ENCODE data around the gene ARMC8. TPM values are rescaled to one million over a fixed set of nuclear protein-coding genes. Genes with fewer than 3 reads are reported as not detected.

Gene ARMC8
- total RNA-seq, 1 donor from 2014 or later: 39.6 TPM

GRCh38 chr3:138186221-138186620 is 880 bp upstream of the ARMC8 start:
- no peak for TF ChIP-seq CTCF (IDR thresholded peaks at IDR 0.05; ENCODE audit: unreplicated experiment)
- H3K27me3 Mint-ChIP-seq (ENCODE audit: unreplicated experiment): peaks cover 6% of the 10 kb centered on the region
- peaks cover 7% of the 10 kb centered on the region for H3K4me1 Mint-ChIP-seq (ENCODE audit: unreplicated experiment)
- no peak for DNase-seq (ENCODE audit: low spot score)
- H3K27ac Mint-ChIP-seq (ENCODE audit: unreplicated experiment): no peak overlapping the region
- peak overlapping the region; percentile 49 for H3K4me3 Mint-ChIP-seq (ENCODE audit: unreplicated experiment)
- H3K36me3 Mint-ChIP-seq (ENCODE audit: low read depth, unreplicated experiment): no peaks in the 10 kb centered on the region
- H3K9me3 Mint-ChIP-seq (ENCODE audit: unreplicated experiment): no peaks in the 10 kb centered on the region

DNA sequence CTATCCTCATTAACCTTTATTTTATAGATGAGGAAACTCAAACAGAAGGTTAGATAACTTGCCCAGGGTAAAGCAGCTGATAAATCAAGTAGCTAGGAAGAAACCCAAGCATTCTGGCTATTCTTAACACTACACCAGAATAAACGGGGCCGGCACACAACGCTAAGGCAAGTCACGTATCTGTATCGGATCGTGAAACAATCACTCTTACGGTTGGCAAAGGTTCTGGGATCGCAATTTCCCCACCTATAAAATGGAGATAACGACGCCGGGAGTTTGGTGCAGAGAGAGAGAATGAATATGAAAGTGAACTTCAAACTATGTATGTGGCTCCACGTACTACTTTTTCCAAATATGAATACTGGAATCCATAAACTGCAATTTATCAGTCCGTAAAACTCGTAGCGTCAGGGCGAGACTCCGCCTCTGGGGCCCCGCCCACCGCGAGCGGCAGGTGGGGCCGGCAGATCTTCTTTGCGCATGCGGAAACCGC is 252 bp upstream of the ARMC8 start:
- Mint-ChIP-seq H3K4me1 (ENCODE audit: unreplicated experiment) (peaks cover 7% of the 10 kb centered on the region), H3K27ac (ENCODE audit: unreplicated experiment) (peak overlapping the region; percentile 98), H3K27me3 (ENCODE audit: unreplicated experiment) (peaks cover 3% of the 10 kb centered on the region), H3K9me3 (ENCODE audit: unreplicated experiment) (no peaks in the 10 kb centered on the region), H3K4me3 (ENCODE audit: unreplicated experiment) (peak overlapping the region; percentile 96), H3K36me3 (ENCODE audit: low read depth, unreplicated experiment) (no peaks in the 10 kb centered on the region)
- DNase-seq (ENCODE audit: low spot score): peak; percentile 84
- no peak for TF ChIP-seq CTCF (IDR thresholded peaks at IDR 0.05; ENCODE audit: unreplicated experiment)

DNA sequence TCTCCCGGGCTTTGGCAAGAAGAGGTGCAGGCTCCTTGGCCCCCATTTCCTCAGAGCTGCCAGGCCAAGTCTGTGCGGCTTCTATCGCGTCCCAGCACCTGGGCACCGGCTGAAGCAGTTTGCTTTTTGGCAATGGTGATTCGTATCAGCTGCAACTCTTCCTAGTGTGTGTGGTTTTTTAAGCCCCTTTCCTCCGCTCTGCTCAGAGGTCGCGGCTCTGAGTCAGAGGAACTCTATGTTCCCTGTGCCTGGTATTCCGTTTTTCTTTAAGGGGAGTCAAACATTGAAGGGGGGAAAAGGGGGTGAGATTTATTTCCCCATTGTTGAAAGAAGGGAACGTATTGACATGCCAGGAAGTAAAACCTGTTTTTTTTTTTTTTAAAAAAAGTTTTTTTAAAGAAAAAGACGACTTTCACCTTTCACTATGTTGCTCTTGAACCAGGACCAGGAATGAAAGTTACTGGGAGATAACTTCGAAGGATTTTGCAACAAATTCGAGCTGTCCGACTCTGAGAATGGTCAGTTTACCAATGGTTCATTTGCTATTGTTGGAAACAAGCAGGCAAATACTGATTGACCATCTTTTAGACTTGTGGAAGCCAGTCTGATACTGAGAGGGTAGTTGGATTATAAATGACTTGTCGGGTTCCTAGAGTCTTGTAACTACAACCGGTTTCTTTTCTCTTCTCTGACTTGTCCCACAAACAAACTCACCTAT is 1.1 kb downstream of the ARMC8 start:
- H3K4me3 Mint-ChIP-seq (ENCODE audit: unreplicated experiment): peak overlapping the region; percentile 96
- peaks cover 3% of the 10 kb centered on the region for H3K27me3 Mint-ChIP-seq (ENCODE audit: unreplicated experiment)
- H3K27ac Mint-ChIP-seq (ENCODE audit: unreplicated experiment): peak overlapping the region; percentile 80
- no peak for TF ChIP-seq CTCF (IDR thresholded peaks at IDR 0.05; ENCODE audit: unreplicated experiment)
- H3K4me1 Mint-ChIP-seq (ENCODE audit: unreplicated experiment): peaks cover 7% of the 10 kb centered on the region
- no peaks in the 10 kb centered on the region for H3K9me3 Mint-ChIP-seq (ENCODE audit: unreplicated experiment)
- H3K36me3 Mint-ChIP-seq (ENCODE audit: low read depth, unreplicated experiment): no peaks in the 10 kb centered on the region
- DNase-seq (ENCODE audit: low spot score): no peak

DNA sequence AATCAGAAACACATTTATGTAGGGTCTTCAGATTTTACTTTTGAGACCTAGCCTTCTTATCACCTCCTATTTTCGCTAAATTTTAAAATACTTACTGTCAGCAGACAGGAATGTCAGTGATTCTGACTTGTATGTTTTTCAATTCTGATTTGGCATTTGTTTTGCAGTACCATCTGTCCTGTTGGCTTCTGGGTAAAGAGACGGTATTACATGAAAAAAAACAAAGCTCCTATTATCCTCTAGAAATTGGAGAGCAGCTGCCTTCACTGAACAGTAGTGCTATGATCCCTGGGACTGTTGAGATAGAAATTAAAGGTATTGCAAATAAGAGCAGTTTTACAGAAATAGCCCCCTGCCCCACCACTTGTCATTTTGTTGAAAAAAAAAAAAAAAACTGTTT is 8.4 kb downstream of the ARMC8 start:
- no peak for TF ChIP-seq CTCF (IDR thresholded peaks at IDR 0.05; ENCODE audit: unreplicated experiment)
- Mint-ChIP-seq H3K27me3 (ENCODE audit: unreplicated experiment) (no peaks in the 10 kb centered on the region), H3K27ac (ENCODE audit: unreplicated experiment) (no peak overlapping the region), H3K4me3 (ENCODE audit: unreplicated experiment) (no peak overlapping the region), H3K4me1 (ENCODE audit: unreplicated experiment) (no peaks in the 10 kb centered on the region), H3K36me3 (ENCODE audit: low read depth, unreplicated experiment) (no peaks in the 10 kb centered on the region), H3K9me3 (ENCODE audit: unreplicated experiment) (no peaks in the 10 kb centered on the region)
- DNase-seq (ENCODE audit: low spot score): no peak

GRCh38 chr3:138196023-138196422 is 8.9 kb downstream of the ARMC8 start:
- H3K27me3 Mint-ChIP-seq (ENCODE audit: unreplicated experiment): no peaks in the 10 kb centered on the region
- no peaks in the 10 kb centered on the region for H3K4me1 Mint-ChIP-seq (ENCODE audit: unreplicated experiment)
- H3K4me3 Mint-ChIP-seq (ENCODE audit: unreplicated experiment): no peak overlapping the region
- no peak for TF ChIP-seq CTCF (IDR thresholded peaks at IDR 0.05; ENCODE audit: unreplicated experiment)
- no peak for DNase-seq (ENCODE audit: low spot score)
- H3K36me3 Mint-ChIP-seq (ENCODE audit: low read depth, unreplicated experiment): no peaks in the 10 kb centered on the region
- no peaks in the 10 kb centered on the region for H3K9me3 Mint-ChIP-seq (ENCODE audit: unreplicated experiment)
- no peak overlapping the region for H3K27ac Mint-ChIP-seq (ENCODE audit: unreplicated experiment)
